Femur (tissue), 1 donor: ENCODE measurements around the gene APBB1.

Experiments
- DNase-seq: peaks from one replicate; pipeline ENCODE4 v3.0.0-alpha.2; 2017

The APBB1 gene

DNA sequence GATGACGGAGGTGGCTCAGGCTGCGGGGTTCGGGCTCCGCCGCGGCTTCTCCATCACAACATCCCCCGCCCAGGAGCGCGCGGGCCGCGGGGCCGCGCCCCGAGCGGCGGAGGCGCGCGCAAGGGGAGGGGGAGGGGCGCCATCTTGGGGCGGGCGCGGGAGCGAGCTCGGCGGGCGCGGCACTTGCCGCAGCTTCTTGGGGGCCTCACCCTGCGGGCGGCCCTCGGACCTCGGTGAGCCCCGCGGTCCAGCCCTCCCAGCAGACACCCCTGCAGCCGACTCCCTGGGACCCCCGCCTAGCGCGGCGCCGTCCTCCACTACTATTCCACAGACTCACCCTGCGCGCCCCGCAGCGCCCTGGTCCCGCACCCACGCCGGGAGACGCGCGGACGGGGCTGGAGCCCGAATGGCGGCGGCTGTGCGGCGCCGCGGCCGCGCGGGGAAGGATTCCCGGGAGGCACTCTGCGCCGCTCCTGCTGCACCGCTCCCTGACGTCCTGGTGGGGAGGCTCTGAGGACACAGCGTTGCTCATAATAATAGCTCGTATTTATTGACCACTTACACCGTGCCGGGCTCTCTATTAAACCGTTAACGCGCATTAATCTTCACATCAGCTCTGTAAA, at the start of gene APBB1:
TSS of gene APBB1 (minus strand) at position 86 of the 623 bp plus-strand sequence. CDS start 7,747 bp downstream, outside the sequence.
- DNase-seq = peak; percentile 79

DNA sequence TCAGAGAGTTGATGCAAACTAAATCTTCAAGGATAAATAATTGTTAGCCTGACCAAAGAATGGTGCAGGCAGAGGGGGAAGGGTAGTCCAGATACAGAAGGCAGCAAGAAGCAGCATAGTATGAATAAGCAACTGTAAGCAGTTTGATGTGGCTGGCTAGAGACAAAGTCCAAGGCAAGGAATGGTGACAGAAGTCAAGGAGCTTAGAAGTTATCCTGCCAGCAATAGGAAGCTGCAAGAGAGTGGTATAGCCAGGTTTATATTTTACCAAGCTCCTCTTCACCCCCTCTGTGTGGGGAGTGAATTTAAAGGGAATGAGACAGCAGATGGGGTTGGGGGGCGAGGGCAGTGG, 40.2 kb upstream of the APBB1 start:
- DNase-seq = no peak

- no peak for DNase-seq
These were observed 39.6 kb upstream of the APBB1 start for GRCh38 chr11:6458352-6459098.

DNA sequence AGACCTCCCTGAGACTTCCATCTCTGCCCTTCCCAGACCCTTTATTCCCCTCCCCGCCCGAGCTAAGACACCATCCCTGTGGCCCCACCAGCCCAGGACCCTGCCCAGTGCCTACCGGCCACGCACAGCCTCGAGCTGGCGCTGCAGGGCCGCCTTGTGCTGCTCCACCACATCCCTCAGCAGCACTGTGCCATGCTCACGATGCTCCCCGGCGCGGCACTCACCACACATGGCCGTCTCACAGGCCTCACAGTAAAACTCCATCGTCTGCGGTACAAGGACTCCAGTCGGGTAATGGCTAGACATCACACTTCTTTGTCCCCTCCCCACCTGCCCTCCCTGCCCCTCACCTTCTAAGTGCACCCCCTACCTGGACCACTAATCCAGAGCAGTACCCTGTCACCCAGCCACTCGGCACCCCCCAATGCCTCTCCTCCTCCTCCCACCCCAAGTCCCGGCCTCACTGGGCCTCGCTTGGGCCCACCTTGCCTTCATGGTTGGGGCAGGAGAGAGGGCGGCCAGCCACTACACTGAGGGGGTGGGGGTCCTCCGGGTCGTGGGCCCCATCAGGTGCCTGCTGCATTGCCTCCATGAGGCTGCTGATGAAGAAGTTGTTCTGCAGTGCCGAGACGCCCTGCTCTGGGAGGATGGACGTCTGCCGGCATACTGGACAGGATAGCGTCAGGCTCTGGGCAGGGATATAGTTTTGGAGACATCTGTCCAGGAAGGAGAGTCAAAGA, 38.9 kb upstream of the APBB1 start:
- DNase-seq = no peak

GRCh38 chr11:6456361-6457073, 37.6 kb upstream of the APBB1 start:
- DNase-seq = no peak

DNA sequence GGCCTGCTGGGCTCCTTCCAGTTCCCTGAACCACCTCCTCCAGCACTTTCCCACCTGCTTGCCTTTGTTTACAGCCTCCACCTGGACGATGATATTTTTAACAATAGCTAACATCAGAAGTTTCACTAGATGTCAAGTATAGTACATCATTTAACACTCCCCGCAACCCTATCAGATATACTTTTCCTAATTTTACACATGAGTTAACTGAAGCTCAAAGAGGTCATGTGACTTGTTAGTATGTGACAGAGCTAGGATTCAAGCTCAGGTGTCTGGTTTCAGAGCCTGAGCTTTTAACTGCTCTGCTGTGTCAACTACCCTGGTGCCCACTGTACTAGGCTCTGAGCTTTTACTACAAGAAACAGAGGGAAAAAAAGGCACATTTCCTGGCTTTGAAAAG, 36.2 kb upstream of the APBB1 start:
- no peak for DNase-seq

GRCh38 chr11:6453152-6453551, 34.3 kb upstream of the APBB1 start:
- no peak for DNase-seq

DNA sequence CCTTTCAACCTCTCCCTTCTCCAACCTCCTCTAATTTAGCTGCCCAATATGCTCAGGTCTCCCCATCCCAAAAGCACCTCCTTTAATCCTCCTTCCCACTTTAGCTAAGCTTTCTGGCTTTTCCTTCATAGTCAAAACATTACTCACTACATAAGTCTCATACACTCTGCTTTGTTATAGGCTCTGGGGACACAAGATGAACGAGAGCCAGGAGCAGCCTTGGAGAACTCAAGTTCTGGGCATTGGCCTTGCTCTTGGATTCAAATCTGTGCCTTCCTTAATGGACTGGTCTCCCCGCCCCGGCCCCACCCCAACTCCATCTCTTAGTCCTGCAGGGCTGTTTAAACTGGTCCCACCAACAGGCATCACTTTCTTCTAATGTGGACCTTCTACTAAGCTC, 33.3 kb upstream of the APBB1 start:
- no peak for DNase-seq

DNA sequence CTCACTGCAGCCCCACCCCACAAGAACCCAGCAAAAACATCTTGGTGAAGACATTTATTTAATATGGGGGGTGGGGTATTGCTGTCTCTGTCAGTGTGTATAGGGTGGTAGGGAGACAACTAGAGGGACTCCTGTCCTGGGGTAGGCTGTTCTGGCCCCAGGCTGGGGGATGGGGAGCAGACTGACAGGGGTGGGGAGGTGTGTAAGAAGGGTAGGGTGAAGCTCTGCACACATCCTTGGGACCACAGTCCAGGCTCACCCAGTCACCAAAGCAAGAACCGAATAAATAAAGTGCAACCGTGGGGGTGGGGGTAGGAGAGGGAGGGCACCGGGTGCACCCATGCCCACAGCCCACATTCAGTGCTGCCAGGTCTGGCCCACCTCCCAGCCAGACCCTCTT, 29.7 kb upstream of the APBB1 start:
- no peak for DNase-seq

- peak; percentile 43 for DNase-seq
These were observed 24.5 kb upstream of the APBB1 start for GRCh38 chr11:6443269-6444003.

DNA sequence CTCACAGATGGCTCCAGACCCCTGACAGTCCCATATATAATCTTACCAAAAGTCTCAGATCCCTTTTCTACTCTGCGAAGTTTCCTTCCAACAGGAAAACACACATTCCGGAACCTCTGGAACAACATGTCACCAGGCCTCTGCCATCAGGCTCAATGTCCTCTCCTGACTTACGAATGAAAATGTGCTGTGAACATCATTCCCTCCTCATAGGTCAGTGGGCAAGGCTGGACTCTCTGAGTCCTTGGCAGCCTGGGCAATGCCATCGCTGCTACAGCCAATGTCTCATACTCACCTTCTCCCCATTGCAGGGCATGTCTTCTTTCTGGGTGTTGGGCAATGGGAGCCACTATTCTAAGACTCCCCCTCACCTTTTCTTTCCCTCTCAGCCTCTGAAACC, 23.5 kb upstream of the APBB1 start:
- no peak for DNase-seq

- no peak for DNase-seq
These were observed 22.0 kb upstream of the APBB1 start, which contains the start of gene HPX for GRCh38 chr11:6440906-6441358. Gene HPX, minus strand, starts transcription at chr11:6440987. Its CDS starts 24 bp downstream, at chr11:6440963.

DNA sequence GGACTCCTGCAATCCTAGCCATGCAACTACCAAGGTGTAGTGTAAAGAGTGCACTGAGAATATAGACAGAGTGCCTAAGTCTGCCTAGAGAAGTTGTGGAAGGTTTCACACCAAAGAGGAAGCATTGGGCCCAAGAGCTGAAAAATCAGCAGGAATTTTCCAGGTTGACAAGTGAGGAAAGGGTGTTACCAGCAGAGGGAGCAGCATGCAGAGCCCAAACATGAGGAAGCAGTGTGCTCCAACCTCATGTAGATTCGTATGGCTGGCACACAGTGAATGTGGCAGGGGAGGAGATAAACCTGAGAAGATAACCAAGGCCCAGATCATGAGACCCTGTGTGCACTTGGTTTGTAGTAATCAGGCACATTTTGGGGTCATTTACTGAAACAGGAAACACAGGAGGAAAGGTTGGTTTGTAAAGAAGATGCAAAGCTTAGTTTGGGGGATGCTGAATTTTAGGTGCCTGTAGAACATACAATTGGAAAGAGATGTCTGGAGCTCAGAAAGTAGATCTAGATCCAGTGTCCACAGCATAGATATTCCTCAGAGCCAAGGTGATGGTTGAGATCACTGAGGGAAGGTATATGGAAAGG, 20.2 kb upstream of the APBB1 start:
- peak; percentile 45 for DNase-seq

- DNase-seq = no peak
These were observed 19.1 kb upstream of the APBB1 start for GRCh38 chr11:6437993-6438392.

- no peak for DNase-seq
These were observed 18.5 kb upstream of the APBB1 start for GRCh38 chr11:6437423-6437822.

DNA sequence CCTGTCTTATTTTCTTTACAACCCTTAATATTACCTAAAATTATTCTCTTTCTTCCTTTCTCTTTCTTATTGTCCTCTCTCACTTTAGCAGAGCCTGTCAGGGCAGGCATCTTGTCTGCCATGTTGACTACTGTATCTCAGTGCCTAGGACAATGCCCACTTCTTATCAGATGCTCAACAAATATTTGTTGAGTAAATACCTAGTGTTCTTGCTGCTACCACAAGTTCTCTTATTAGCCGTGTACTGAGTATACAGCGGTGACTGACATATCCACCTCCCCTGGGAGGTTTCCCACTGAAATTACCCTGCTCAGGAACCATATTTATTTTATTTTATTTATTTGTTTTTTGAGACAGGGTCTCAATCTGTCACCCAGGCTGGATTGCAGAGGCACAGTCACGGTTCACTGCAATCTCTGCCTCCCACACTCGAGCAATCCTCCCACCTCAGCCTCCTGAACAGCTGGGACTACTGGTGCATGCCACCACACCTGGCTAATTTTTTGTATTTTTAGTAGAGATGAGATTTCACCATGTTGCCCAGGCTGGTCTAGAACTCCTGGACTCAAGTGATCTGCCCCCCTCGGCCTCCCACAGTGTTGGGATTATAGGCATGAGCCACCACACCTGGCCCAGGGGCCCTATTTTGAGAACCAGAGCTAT, 15.2 kb upstream of the APBB1 start:
- DNase-seq = no peak

GRCh38 chr11:6431861-6432260, 13.0 kb upstream of the APBB1 start:
- no peak for DNase-seq

- no peak for DNase-seq
These were observed 8.6 kb upstream of the APBB1 start for GRCh38 chr11:6427516-6427915.

DNA sequence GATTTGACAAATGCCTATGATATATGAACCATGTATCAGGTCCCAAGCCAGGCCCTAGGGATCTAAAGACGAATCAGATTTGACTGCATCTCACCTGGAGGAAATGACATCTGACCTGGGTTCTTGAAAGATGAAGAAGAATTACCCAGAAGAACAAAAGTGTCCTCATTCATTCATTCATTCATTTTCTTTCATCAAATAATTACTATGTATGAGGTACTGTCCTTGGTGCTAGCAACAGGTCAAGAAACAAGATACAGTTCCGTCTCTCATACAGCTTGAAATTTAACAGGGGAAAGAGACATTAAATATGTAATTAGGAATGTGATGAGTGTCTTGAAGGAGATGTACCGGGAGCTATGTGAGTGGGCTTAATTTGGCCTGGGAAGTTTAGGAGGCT, 1.8 kb upstream of the APBB1 start:
- no peak for DNase-seq

DNA sequence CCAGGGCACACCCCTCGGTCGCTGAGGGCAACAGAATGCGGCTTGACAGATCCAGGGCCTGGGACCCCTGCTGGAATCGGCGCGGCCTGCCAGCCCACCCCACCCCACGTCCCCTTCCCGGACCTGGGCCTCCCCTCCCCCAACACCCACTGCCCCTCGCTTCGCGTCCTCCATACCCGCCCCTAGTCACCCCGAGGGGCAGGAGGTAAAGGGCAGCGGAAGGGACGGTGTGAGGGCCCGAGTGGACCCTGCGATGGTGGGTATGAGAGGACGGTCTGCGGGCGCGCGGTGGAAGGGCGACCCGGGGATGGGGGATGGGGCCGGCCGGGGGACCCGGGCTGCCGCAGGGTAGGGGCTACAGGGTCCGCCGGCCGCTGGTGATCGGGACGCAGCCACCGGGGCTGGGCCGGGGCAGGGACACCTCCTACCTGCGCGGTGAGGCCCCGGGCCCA, 311 bp downstream of the APBB1 start:
- DNase-seq = peak; percentile 43

DNA sequence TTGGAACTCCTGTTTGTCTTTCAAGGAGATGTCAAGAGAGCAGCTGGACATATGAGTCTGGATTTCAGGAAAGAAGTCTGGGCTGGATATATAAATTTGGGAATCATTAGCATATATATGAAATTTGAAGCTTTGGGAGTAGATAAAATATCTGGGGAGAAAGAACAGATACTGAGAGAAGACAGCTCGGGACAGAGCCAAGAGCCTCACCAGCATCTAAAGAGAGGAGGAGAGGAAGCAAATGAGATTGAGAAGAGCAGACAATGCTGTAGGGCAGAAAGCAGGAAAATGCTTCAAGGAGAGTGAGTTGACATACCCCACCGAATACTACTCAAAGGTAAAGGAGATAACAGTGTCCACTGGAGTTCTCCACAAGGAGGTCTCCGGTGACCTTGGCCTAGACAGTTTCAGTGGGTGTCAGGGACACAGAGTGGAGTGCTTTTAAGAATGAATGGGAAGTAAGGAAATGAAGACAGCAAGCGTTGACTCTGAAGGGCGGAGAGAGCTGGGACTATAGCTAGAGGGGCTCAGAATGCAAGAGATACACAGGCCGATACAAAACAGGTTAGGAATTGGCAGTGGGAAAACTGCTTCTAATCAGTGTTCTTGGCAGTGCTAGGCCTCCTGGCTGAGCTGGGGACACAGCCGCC, 862 bp downstream of the APBB1 start:
- DNase-seq = no peak
